HG03196 (cell line): ENCODE measurements around the gene SOWAHB.
"Not testable (repeated sequence)": the region's sequence is repeated elsewhere in the genome, so short reads cannot be mapped to it uniquely, and the experiment has no call there.

ENCODE experiments used
- ATAC-seq: cut with Tn5 transposase; IDR thresholded peaks from one replicate; pipeline ENCODE4 v1.9.1; 2021; ENCODE audit not compliant: unreplicated experiment

SOWAHB gene

GRCh38 chr4:76896048-76896447, 1.9 kb downstream of the SOWAHB start:
- ATAC-seq: no peak

- ATAC-seq: no peak
These were observed 2.3 kb downstream of the SOWAHB start for GRCh38 chr4:76895619-76896018.

- ATAC-seq: no peak
These were observed 3.2 kb downstream of the SOWAHB start for GRCh38 chr4:76894537-76895255.

- no peak for ATAC-seq
These were observed 5.3 kb downstream of the SOWAHB start for GRCh38 chr4:76892601-76893000.

GRCh38 chr4:76892001-76892400, 5.9 kb downstream of the SOWAHB start:
- ATAC-seq: no peak

- no peak for ATAC-seq
These were observed 11.0 kb downstream of the SOWAHB start for GRCh38 chr4:76886848-76887441.

GRCh38 chr4:76886214-76886613, 11.7 kb downstream of the SOWAHB start:
- no peak for ATAC-seq

GRCh38 chr4:76883147-76883546, 14.8 kb downstream of the SOWAHB start:
- ATAC-seq: no peak

- ATAC-seq: no peak
These were observed 15.3 kb downstream of the SOWAHB start for GRCh38 chr4:76882630-76883029.

- no peak for ATAC-seq
These were observed 16.6 kb downstream of the SOWAHB start for GRCh38 chr4:76881375-76881774.

GRCh38 chr4:76879731-76880364, 18.1 kb downstream of the SOWAHB start:
- ATAC-seq: no peak

GRCh38 chr4:76878641-76879165, 19.2 kb downstream of the SOWAHB start:
- ATAC-seq: not testable (repeated sequence)

GRCh38 chr4:76874176-76874575, 23.8 kb downstream of the SOWAHB start:
- no peak for ATAC-seq

GRCh38 chr4:76873495-76873894, 24.4 kb downstream of the SOWAHB start:
- ATAC-seq: no peak

GRCh38 chr4:76872556-76872955, 25.4 kb downstream of the SOWAHB start:
- no peak for ATAC-seq

GRCh38 chr4:76868780-76869179, 29.2 kb downstream of the SOWAHB start:
- ATAC-seq: not testable (repeated sequence)

GRCh38 chr4:76867880-76868655, 29.9 kb downstream of the SOWAHB start:
- no peak for ATAC-seq

GRCh38 chr4:76867377-76867776, 30.6 kb downstream of the SOWAHB start:
- no peak for ATAC-seq

GRCh38 chr4:76866641-76867040, 31.3 kb downstream of the SOWAHB start:
- ATAC-seq: no peak

- ATAC-seq: no peak
These were observed 39.6 kb downstream of the SOWAHB start for GRCh38 chr4:76858319-76858718.

- ATAC-seq: no peak
These were observed 40.9 kb downstream of the SOWAHB start for GRCh38 chr4:76857074-76857409.
